ENCODE results near the gene KIAA1217. TPM values are rescaled to one million over a fixed set of nuclear protein-coding genes. Genes with fewer than 3 reads are reported as not detected.

Gene KIAA1217
- total RNA-seq, 1 experiment from 2014 or later, result 76.2 TPM

DNA sequence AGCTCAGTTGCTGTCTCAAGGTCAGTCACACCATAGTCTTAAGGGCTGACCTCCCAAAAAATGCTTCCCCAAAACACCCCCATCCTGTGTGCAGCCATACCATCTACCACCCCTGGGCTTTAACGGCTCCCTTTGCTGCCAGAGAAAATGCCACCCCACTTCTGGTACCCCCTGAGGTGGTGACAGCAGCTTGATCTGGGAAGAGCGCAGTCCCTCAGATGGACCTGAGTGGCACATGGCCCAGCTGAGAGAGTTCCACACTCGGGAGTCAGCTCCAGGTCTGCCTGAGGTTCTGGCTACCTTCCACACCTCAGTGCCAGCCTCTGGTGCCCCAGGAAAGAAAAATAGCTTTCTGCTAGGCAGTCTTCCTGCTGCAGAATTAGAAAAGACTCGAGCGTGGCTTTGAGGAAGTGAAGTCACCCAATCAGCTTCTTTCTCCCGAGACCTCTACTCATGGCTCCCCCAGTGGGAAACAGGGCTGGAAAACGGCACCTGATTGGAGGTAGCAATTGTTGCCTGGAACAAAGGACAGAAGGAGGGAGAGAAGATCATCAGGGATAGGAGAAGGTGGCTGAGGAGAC, 363.0 kb downstream of the KIAA1217 start:
- DNase-seq (ENCODE audit: low spot score), result no peak
- ChIA-PET CTCF (no interaction called here), POLR2A (ENCODE audit: low non-redundant PET) (no interaction called here)
- no peak overlapping the region for H3K27ac ChIP-seq (ENCODE audit: low read depth, low read length, poor library complexity, severe bottlenecking)
- no peaks in the 10 kb centered on the region for H3K9me3 ChIP-seq (ENCODE audit: low read depth, low read length, poor library complexity, severe bottlenecking)
- no TSS peak for BruUV-seq (replicated peaks)
- no peaks in the 10 kb centered on the region for H3K27me3 ChIP-seq (replicated peaks; ENCODE audit: insufficient read depth, low read depth, low read length, poor library complexity)
- H3K4me1 ChIP-seq (ENCODE audit: insufficient read depth, low read length, poor library complexity, severe bottlenecking), result no peaks in the 10 kb centered on the region
- TF ChIP-seq CTCF (conservative IDR thresholded peaks at IDR 0.05; ENCODE audit: low read depth, low read length) (no peak), EZH2 (IDR thresholded peaks at IDR 0.05; ENCODE audit: borderline replicate concordance, low read depth, low read length, poor library complexity, severe bottlenecking) (no peak)
- no peak overlapping the region for H3K4me3 ChIP-seq (ENCODE audit: low read depth, low read length, poor library complexity, severe bottlenecking)
- intact Hi-C loops (cut with micrococcal nuclease; ENCODE audit: unreplicated experiment), result no loop called here
- no peaks in the 10 kb centered on the region for H3K36me3 ChIP-seq (ENCODE audit: insufficient read depth, low read length, poor library complexity, severe bottlenecking)

GRCh38 chr10:24574161-24574560, 365.2 kb downstream of the KIAA1217 start:
- CTCF ChIA-PET, result no interaction called here
- Histone ChIP-seq H3K4me1 (ENCODE audit: insufficient read depth, low read length, poor library complexity, severe bottlenecking) (no peaks in the 10 kb centered on the region), H3K9me3 (ENCODE audit: low read depth, low read length, poor library complexity, severe bottlenecking) (no peaks in the 10 kb centered on the region), H3K36me3 (ENCODE audit: insufficient read depth, low read length, poor library complexity, severe bottlenecking) (no peaks in the 10 kb centered on the region), H3K27me3 (replicated peaks; ENCODE audit: insufficient read depth, low read depth, low read length, poor library complexity) (no peaks in the 10 kb centered on the region), H3K27ac (ENCODE audit: low read depth, low read length, poor library complexity, severe bottlenecking) (no peak overlapping the region), H3K4me3 (ENCODE audit: low read depth, low read length, poor library complexity, severe bottlenecking) (no peak overlapping the region)
- no peak for DNase-seq (ENCODE audit: low spot score)
- POLR2A ChIA-PET (ENCODE audit: low non-redundant PET), result no interaction called here
- no TSS peak for BruUV-seq (replicated peaks)
- intact Hi-C loops (cut with micrococcal nuclease; ENCODE audit: unreplicated experiment), result no loop called here
- TF ChIP-seq EZH2 (IDR thresholded peaks at IDR 0.05; ENCODE audit: borderline replicate concordance, low read depth, low read length, poor library complexity, severe bottlenecking), result no peak
- TF ChIP-seq CTCF (conservative IDR thresholded peaks at IDR 0.05; ENCODE audit: low read depth, low read length), result no peak

GRCh38 chr10:24574578-24575155, 365.7 kb downstream of the KIAA1217 start:
- BruUV-seq (replicated peaks), result no TSS peak
- ChIA-PET POLR2A (ENCODE audit: low non-redundant PET) (no interaction called here), CTCF (no interaction called here)
- Histone ChIP-seq H3K36me3 (ENCODE audit: insufficient read depth, low read length, poor library complexity, severe bottlenecking) (no peaks in the 10 kb centered on the region), H3K27me3 (replicated peaks; ENCODE audit: insufficient read depth, low read depth, low read length, poor library complexity) (no peaks in the 10 kb centered on the region), H3K4me1 (ENCODE audit: insufficient read depth, low read length, poor library complexity, severe bottlenecking) (no peaks in the 10 kb centered on the region), H3K27ac (ENCODE audit: low read depth, low read length, poor library complexity, severe bottlenecking) (no peak overlapping the region), H3K9me3 (ENCODE audit: low read depth, low read length, poor library complexity, severe bottlenecking) (no peaks in the 10 kb centered on the region), H3K4me3 (ENCODE audit: low read depth, low read length, poor library complexity, severe bottlenecking) (no peak overlapping the region)
- TF ChIP-seq EZH2 (IDR thresholded peaks at IDR 0.05; ENCODE audit: borderline replicate concordance, low read depth, low read length, poor library complexity, severe bottlenecking), result no peak
- TF ChIP-seq CTCF (conservative IDR thresholded peaks at IDR 0.05; ENCODE audit: low read depth, low read length), result no peak
- intact Hi-C loops (cut with micrococcal nuclease; ENCODE audit: unreplicated experiment), result no loop called here
- DNase-seq (ENCODE audit: low spot score), result no peak
